Testis (tissue), 2 donors: ENCODE measurements around the gene SPTBN4.

ENCODE experiments used
- POLR2A ChIP-seq: fragments of 450-650 bp; IDR thresholded peaks from one replicate; pipeline ENCODE4 v1.6.1; 2017; ENCODE audit warnings: antibody characterized with exemption, mild to moderate bottlenecking, moderate library complexity
- TF ChIP-seq, protein P1 (sequence below), 3 experiments: fragments of 450-650 bp in 2 of 3; fragments of 200-600 bp in 1 of 3; sonication (generic) in 1 of 3; IDR thresholded peaks; one replicate each; pipeline ENCODE4 v1.5.1; 2016 to 2019; ENCODE audit warnings: antibody characterized with exemption in 3 of 3, mild to moderate bottlenecking in 2 of 3, moderate library complexity in 1 of 3

- TF ChIP-seq POLR2A = no peak
- TF ChIP-seq, protein P1, sequence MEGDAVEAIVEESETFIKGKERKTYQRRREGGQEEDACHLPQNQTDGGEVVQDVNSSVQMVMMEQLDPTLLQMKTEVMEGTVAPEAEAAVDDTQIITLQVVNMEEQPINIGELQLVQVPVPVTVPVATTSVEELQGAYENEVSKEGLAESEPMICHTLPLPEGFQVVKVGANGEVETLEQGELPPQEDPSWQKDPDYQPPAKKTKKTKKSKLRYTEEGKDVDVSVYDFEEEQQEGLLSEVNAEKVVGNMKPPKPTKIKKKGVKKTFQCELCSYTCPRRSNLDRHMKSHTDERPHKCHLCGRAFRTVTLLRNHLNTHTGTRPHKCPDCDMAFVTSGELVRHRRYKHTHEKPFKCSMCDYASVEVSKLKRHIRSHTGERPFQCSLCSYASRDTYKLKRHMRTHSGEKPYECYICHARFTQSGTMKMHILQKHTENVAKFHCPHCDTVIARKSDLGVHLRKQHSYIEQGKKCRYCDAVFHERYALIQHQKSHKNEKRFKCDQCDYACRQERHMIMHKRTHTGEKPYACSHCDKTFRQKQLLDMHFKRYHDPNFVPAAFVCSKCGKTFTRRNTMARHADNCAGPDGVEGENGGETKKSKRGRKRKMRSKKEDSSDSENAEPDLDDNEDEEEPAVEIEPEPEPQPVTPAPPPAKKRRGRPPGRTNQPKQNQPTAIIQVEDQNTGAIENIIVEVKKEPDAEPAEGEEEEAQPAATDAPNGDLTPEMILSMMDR (IDR thresholded peaks at IDR 0.05) = peak in 1 of 3 experiments; percentile 49
These were observed 63.5 kb downstream of the SPTBN4 start for GRCh38 chr19:40530091-40530901.
